ENCODE measurements around the gene LRRC4C.

- no peak for TF ChIP-seq EZH2phosphoT487 (IDR thresholded peaks at IDR 0.05; ENCODE audit: insufficient read depth, low read depth)
- no peak for TF ChIP-seq EZH2 (IDR thresholded peaks at IDR 0.05; ENCODE audit: insufficient read depth, poor library complexity, severe bottlenecking)
Measured at GRCh38 chr11:41437006-41437490, 22.4 kb downstream of the LRRC4C start.
